MCF 10A (cell line): Measurements from ENCODE around the gene TAS2R13. TPM values are rescaled to one million over a fixed set of nuclear protein-coding genes. Genes with fewer than 3 reads are reported as not detected.

Experiments used
- Bru-seq: library from RNA; stranded (reverse); fragments of 400-500 nt; gene quantifications from one replicate; lab custom pipeline; 2021; lab: Mats Ljungman, UMichigan
- BruChase-seq, 2 experiments: library from RNA; stranded (reverse); fragments of 400-500 nt; gene quantifications; one replicate each; lab custom pipeline; 2021; lab: Mats Ljungman, UMichigan
- BruUV-seq: library from RNA; stranded (reverse); fragments of 400-500 nt; replicated peaks from 2 replicates; lab custom pipeline; 2021; lab: Mats Ljungman, UMichigan
- CTCF ChIA-PET: fragments of 300-600 bp; sonication (Branson Sonifier 250); formaldehyde crosslinking; extraction: SDS; loops from one replicate; lab custom pipeline; 2021; ENCODE audit warnings: antibody characterized with exemption, inconsistent platforms; lab: Yijun Ruan, JAX
- POLR2A ChIA-PET: fragments of 300-600, 350-650 bp; sonication (Branson Sonifier 250); formaldehyde crosslinking; extraction: SDS; loops from one replicate; lab custom pipeline; 2020; ENCODE audit warnings: antibody characterized with exemption, inconsistent platforms; lab: Yijun Ruan, JAX
- DNase-seq: peaks from one replicate; pipeline ENCODE4 v3.0.0-alpha.2; 2018; ENCODE audit not compliant: unreplicated experiment
- H3K27ac Mint-ChIP-seq: one replicate; pipeline ENCODE4 v1.8.0; 2022; ENCODE audit warnings: mild to moderate bottlenecking, low read depth, mixed read lengths; ENCODE audit not compliant: unreplicated experiment
- H3K27me3 Mint-ChIP-seq: one replicate; pipeline ENCODE4 v1.8.0; 2022; ENCODE audit warnings: mixed read lengths; ENCODE audit not compliant: insufficient read depth, unreplicated experiment
- H3K36me3 Mint-ChIP-seq: one replicate; pipeline ENCODE4 v1.8.0; 2022; ENCODE audit warnings: mild to moderate bottlenecking, moderate library complexity, mixed read lengths; ENCODE audit not compliant: insufficient read depth, unreplicated experiment
- H3K4me1 Mint-ChIP-seq: one replicate; pipeline ENCODE4 v1.8.0; 2022; ENCODE audit warnings: mixed read lengths; ENCODE audit not compliant: insufficient read depth, unreplicated experiment
- H3K4me3 Mint-ChIP-seq: one replicate; pipeline ENCODE4 v1.8.0; 2022; ENCODE audit warnings: mild to moderate bottlenecking, moderate library complexity, mixed read lengths; ENCODE audit not compliant: unreplicated experiment
- H3K9me3 Mint-ChIP-seq: one replicate; pipeline ENCODE4 v1.8.0; 2022; ENCODE audit warnings: mixed read lengths; ENCODE audit not compliant: unreplicated experiment
- CTCF ChIP-seq: fragments of 200-600 bp; IDR thresholded peaks from one replicate; pipeline ENCODE4 v1.8.0; 2022; ENCODE audit warnings: antibody characterized with exemption, mild to moderate bottlenecking; ENCODE audit not compliant: unreplicated experiment
- intact Hi-C: fragments of 100-400 bp; cut with micrococcal nuclease; formaldehyde crosslinking; loops from 2 replicates; pipeline ENCODE4 v1.14.1; 2022
- long read RNA-seq: library from polyadenylated mRNA; stranded (forward); transcript quantifications from one replicate; pipeline ENCODE4 v2.0.0, GENCODE V29; 2022
- total RNA-seq: library from RNA; stranded (reverse); gene quantifications from 2 replicates; pipeline ENCODE4 v1.2.3, GENCODE V29; 2022

The TAS2R13 gene
- total RNA-seq = 0.68 and 0.93 TPM in 2 replicates
- Bru-seq, nascent RNA = percentile 82 among the genes with signal in this experiment
- BruChase-seq, experiment 1, labeled RNA remaining after a 6-hour chase = percentile 80 among the genes with signal in this experiment
- percentile 92 among the genes with signal in this experiment for BruChase-seq, experiment 2, labeled RNA remaining after a 2-hour chase
- long read RNA-seq = 0 reads

- Mint-ChIP-seq H3K27ac (no peak within 1 kb of the TSS), H3K4me1 (no peaks in the 10 kb centered on the region), H3K36me3 (peaks cover 6% of the 10 kb centered on the region), H3K27me3 (no peaks in the 10 kb centered on the region), H3K4me3 (no peak within 1 kb of the TSS), H3K9me3 (no peaks in the 10 kb centered on the region)
- BruUV-seq = no TSS peak
- CTCF ChIA-PET = interaction anchor here (0.6 to 1.9 kb wide), 2 partner anchors 21 to 290 kb away, joined by 3 to 4 read pairs; no protein-coding TSS in a partner anchor
- POLR2A ChIA-PET = no interaction called here
- no peak for TF ChIP-seq CTCF
- DNase-seq = no peak
- intact Hi-C loops = no loop called here
These were observed at the start of gene TAS2R13 for GRCh38 chr12:10909462-10909861. Gene TAS2R13, minus strand, starts transcription at chr12:10909562. Its CDS starts 264 bp downstream, at chr12:10909298.

GRCh38 chr12:10957741-10958140 is 48.4 kb upstream of the TAS2R13 start:
- intact Hi-C loops = no loop called here
- DNase-seq = no peak
- no TSS peak for BruUV-seq
- CTCF ChIA-PET = interaction anchor here (0.7 kb wide), 1 partner anchor 50 kb away, joined by 3 read pairs; no protein-coding TSS in a partner anchor
- Mint-ChIP-seq H3K9me3 (peaks cover 31% of the 10 kb centered on the region), H3K27ac (no peak overlapping the region), H3K27me3 (no peaks in the 10 kb centered on the region), H3K4me3 (no peak overlapping the region), H3K36me3 (no peaks in the 10 kb centered on the region), H3K4me1 (no peaks in the 10 kb centered on the region)
- TF ChIP-seq CTCF = no peak
- POLR2A ChIA-PET = interaction anchor here (0.7 kb wide), 1 partner anchor 109 kb away, joined by 3 read pairs; the partner anchor contains the start of gene PRR4

- H3K36me3 Mint-ChIP-seq = no peaks in the 10 kb centered on the region
- BruUV-seq = no TSS peak
- ChIA-PET POLR2A (no interaction called here), CTCF (interaction anchor here (0.8 to 0.9 kb wide), 2 partner anchors 171 to 243 kb away, joined by 3 read pairs; no protein-coding TSS in a partner anchor)
- no peak for DNase-seq
- no peaks in the 10 kb centered on the region for H3K27me3 Mint-ChIP-seq
- no peak overlapping the region for H3K27ac Mint-ChIP-seq
- no peaks in the 10 kb centered on the region for H3K4me1 Mint-ChIP-seq
- no peak for TF ChIP-seq CTCF
- H3K9me3 Mint-ChIP-seq = peaks cover 31% of the 10 kb centered on the region
- H3K4me3 Mint-ChIP-seq = no peak overlapping the region
- intact Hi-C loops = no loop called here
These were observed 46.7 kb upstream of the TAS2R13 start for GRCh38 chr12:10956085-10956484.

- H3K27ac Mint-ChIP-seq = no peak overlapping the region
- BruUV-seq = no TSS peak
- TF ChIP-seq CTCF = no peak
- peaks cover 5% of the 10 kb centered on the region for H3K36me3 Mint-ChIP-seq
- H3K4me3 Mint-ChIP-seq = no peak overlapping the region
- DNase-seq = no peak
- intact Hi-C loops = no loop called here
- POLR2A ChIA-PET = interaction anchor here (1.6 kb wide), 1 partner anchor 9 kb away, joined by 4 read pairs; no protein-coding TSS in a partner anchor
- CTCF ChIA-PET = no interaction called here
- H3K4me1 Mint-ChIP-seq = no peaks in the 10 kb centered on the region
- H3K9me3 Mint-ChIP-seq = peaks cover 31% of the 10 kb centered on the region
- no peaks in the 10 kb centered on the region for H3K27me3 Mint-ChIP-seq
These were observed 43.3 kb upstream of the TAS2R13 start for GRCh38 chr12:10952645-10953044.
